ENCODE results near the gene ZRSR2.

ZRSR2 gene

GRCh38 chrX:15841853-15842516 is 51.7 kb downstream of the ZRSR2 start:
- ChIA-PET CTCF (no interaction called here), POLR2A (no interaction called here)
- no peak for TF ChIP-seq HDGF (IDR thresholded peaks at IDR 0.05; ENCODE audit: borderline replicate concordance)
- TF ChIP-seq SP1 (IDR thresholded peaks at IDR 0.05), result no peak
- no peak for TF ChIP-seq LEF1 (IDR thresholded peaks at IDR 0.05; ENCODE audit: borderline replicate concordance)
- no peak for TF ChIP-seq ELF4 (IDR thresholded peaks at IDR 0.05)
- no peak for TF ChIP-seq FOXM1 (IDR thresholded peaks at IDR 0.05; ENCODE audit: borderline replicate concordance)
- no peak for TF ChIP-seq BHLHE40 (IDR thresholded peaks at IDR 0.05; ENCODE audit: borderline replicate concordance)
- no peak for TF ChIP-seq FOXA1 (IDR thresholded peaks at IDR 0.05)
- no peak for TF ChIP-seq TARDBP (IDR thresholded peaks at IDR 0.05)
- no peak for TF ChIP-seq SUZ12 (IDR thresholded peaks at IDR 0.05)
- TF ChIP-seq FOXK2 (IDR thresholded peaks at IDR 0.05), result no peak
- no peak for TF ChIP-seq L3MBTL2 (conservative IDR thresholded peaks at IDR 0.05)
- no peak for TF ChIP-seq ZNF384 (IDR thresholded peaks at IDR 0.05)
- TF ChIP-seq ARNT (IDR thresholded peaks at IDR 0.05), result no peak
- TF ChIP-seq PKNOX1 (IDR thresholded peaks at IDR 0.05), result no peak
- TF ChIP-seq CTBP1 (IDR thresholded peaks at IDR 0.05; ENCODE audit: borderline replicate concordance), result no peak
- no peak for TF ChIP-seq NFRKB (IDR thresholded peaks at IDR 0.05)
- no peak for DNase-seq (ENCODE audit: extremely low spot score)

GRCh38 chrX:15843960-15844359 is 53.7 kb downstream of the ZRSR2 start:
- ChIA-PET POLR2A (no interaction called here), CTCF (interaction anchor here (0.6 kb wide), 1 partner anchor 1163 kb away, joined by 4 read pairs; no protein-coding TSS in a partner anchor)
- TF ChIP-seq FOXK2 (IDR thresholded peaks at IDR 0.05), result no peak
- no peak for TF ChIP-seq TARDBP (IDR thresholded peaks at IDR 0.05)
- no peak for TF ChIP-seq LEF1 (IDR thresholded peaks at IDR 0.05; ENCODE audit: borderline replicate concordance)
- TF ChIP-seq FOXA1 (IDR thresholded peaks at IDR 0.05), result no peak
- no peak for TF ChIP-seq L3MBTL2 (conservative IDR thresholded peaks at IDR 0.05)
- no peak for TF ChIP-seq CTBP1 (IDR thresholded peaks at IDR 0.05; ENCODE audit: borderline replicate concordance)
- TF ChIP-seq ZNF384 (IDR thresholded peaks at IDR 0.05), result no peak
- no peak for TF ChIP-seq HDGF (IDR thresholded peaks at IDR 0.05; ENCODE audit: borderline replicate concordance)
- no peak for TF ChIP-seq ARNT (IDR thresholded peaks at IDR 0.05)
- TF ChIP-seq FOXM1 (IDR thresholded peaks at IDR 0.05; ENCODE audit: borderline replicate concordance), result no peak
- no peak for TF ChIP-seq SP1 (IDR thresholded peaks at IDR 0.05)
- TF ChIP-seq SUZ12 (IDR thresholded peaks at IDR 0.05), result no peak
- DNase-seq (ENCODE audit: extremely low spot score), result no peak

- TF ChIP-seq FOXA1 (IDR thresholded peaks at IDR 0.05) (no peak), ARNT (IDR thresholded peaks at IDR 0.05) (no peak), SUZ12 (IDR thresholded peaks at IDR 0.05) (no peak), BHLHE40 (IDR thresholded peaks at IDR 0.05; ENCODE audit: borderline replicate concordance) (no peak), CTBP1 (IDR thresholded peaks at IDR 0.05; ENCODE audit: borderline replicate concordance) (no peak), PKNOX1 (IDR thresholded peaks at IDR 0.05) (no peak), FOXK2 (IDR thresholded peaks at IDR 0.05) (no peak), FOXM1 (IDR thresholded peaks at IDR 0.05; ENCODE audit: borderline replicate concordance) (no peak), ZNF384 (IDR thresholded peaks at IDR 0.05) (no peak), NFRKB (IDR thresholded peaks at IDR 0.05) (no peak), L3MBTL2 (conservative IDR thresholded peaks at IDR 0.05) (no peak), LEF1 (IDR thresholded peaks at IDR 0.05; ENCODE audit: borderline replicate concordance) (no peak), TARDBP (IDR thresholded peaks at IDR 0.05) (no peak), ELF4 (IDR thresholded peaks at IDR 0.05) (no peak), HDGF (IDR thresholded peaks at IDR 0.05; ENCODE audit: borderline replicate concordance) (no peak), SP1 (IDR thresholded peaks at IDR 0.05) (no peak)
- ChIA-PET POLR2A (no interaction called here), CTCF (interaction anchor here (0.9 kb wide), 1 partner anchor 254 kb away, joined by 3 read pairs; no protein-coding TSS in a partner anchor)
- no peak for DNase-seq (ENCODE audit: extremely low spot score)
These were observed 58.3 kb downstream of the ZRSR2 start for GRCh38 chrX:15848576-15848975.

GRCh38 chrX:15849555-15849954 is 59.3 kb downstream of the ZRSR2 start:
- POLR2A ChIA-PET, result no interaction called here
- peak; percentile 31 for DNase-seq (ENCODE audit: extremely low spot score)
- TF ChIP-seq PKNOX1 (IDR thresholded peaks at IDR 0.05) (0 out of 2 replicates have a peak, but pooled peaks have one; percentile 1), FOXA1 (IDR thresholded peaks at IDR 0.05) (no peak)
- CTCF ChIA-PET, result interaction anchor here (0.6 kb wide), 1 partner anchor 52 kb away, joined by 4 read pairs; no protein-coding TSS in a partner anchor

GRCh38 chrX:15853586-15854079 is 63.3 kb downstream of the ZRSR2 start:
- no peak for DNase-seq (ENCODE audit: extremely low spot score)
- ChIA-PET CTCF (no interaction called here), POLR2A (no interaction called here)
- TF ChIP-seq FOXK2 (IDR thresholded peaks at IDR 0.05), result no peak

GRCh38 chrX:15854080-15854655 is 63.9 kb downstream of the ZRSR2 start:
- ChIA-PET CTCF (no interaction called here), POLR2A (interaction anchor here (1.0 to 1.6 kb wide), 3 partner anchors 10 to 14 kb away, joined by 3 to 8 read pairs (median 4); no protein-coding TSS in a partner anchor)
- DNase-seq (ENCODE audit: extremely low spot score), result peak; percentile 48
- TF ChIP-seq L3MBTL2 (conservative IDR thresholded peaks at IDR 0.05) (peak; percentile 53), PKNOX1 (IDR thresholded peaks at IDR 0.05) (peak; percentile 68), ZNF384 (IDR thresholded peaks at IDR 0.05) (no peak), FOXA1 (IDR thresholded peaks at IDR 0.05) (no peak), TARDBP (IDR thresholded peaks at IDR 0.05) (no peak), SP1 (IDR thresholded peaks at IDR 0.05) (no peak), BHLHE40 (IDR thresholded peaks at IDR 0.05; ENCODE audit: borderline replicate concordance) (no peak), ELF4 (IDR thresholded peaks at IDR 0.05) (no peak), HDGF (IDR thresholded peaks at IDR 0.05; ENCODE audit: borderline replicate concordance) (no peak), LEF1 (IDR thresholded peaks at IDR 0.05; ENCODE audit: borderline replicate concordance) (no peak), FOXK2 (IDR thresholded peaks at IDR 0.05) (no peak), CTBP1 (IDR thresholded peaks at IDR 0.05; ENCODE audit: borderline replicate concordance) (no peak), FOXM1 (IDR thresholded peaks at IDR 0.05; ENCODE audit: borderline replicate concordance) (no peak)
